ENCODE measurements around the gene PAK1. TPM values are rescaled to one million over a fixed set of nuclear protein-coding genes. Genes with fewer than 3 reads are reported as not detected.
A peak's percentile ranks its signal among the peaks of the same experiment; 100 is the strongest.
"Not testable (repeated sequence)": the region's sequence is repeated elsewhere in the genome, so short reads cannot be mapped to it uniquely, and the experiment has no call there.

The PAK1 gene
- total and polyA plus RNA-seq, 9 of the 15 experiments (the other 6 are each of a cell fraction or from before 2014, with no cell fraction given): 0.52 to 11.7 (median 1.9) TPM

DNA sequence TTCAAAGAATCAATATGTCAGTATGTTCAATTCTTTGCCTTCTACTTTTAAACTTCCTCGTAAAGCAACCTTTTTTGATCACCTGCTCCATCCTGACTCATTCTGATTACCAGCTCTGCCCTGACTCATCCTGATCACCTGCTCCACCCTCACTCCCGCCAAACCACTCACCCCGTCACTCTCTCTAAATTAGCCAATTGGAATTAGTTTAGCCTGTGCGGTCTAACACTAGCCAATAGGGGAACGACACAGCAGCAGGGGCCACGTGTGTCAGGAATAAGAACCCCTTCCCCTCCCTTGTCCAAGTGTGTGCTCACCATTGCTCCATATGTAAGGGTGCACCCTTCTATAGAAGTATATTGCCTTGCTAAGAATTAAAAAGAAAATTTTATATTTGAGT lies 173.9 kb downstream of the PAK1 start (continued):
- TF ChIP-seq ZNF263 (CRISPR knock-in tag; IDR thresholded peaks at IDR 0.05; ENCODE audit: borderline replicate concordance): peak; percentile 23; the same call in 1 of the 2 replicates
- TF ChIP-seq CREM (IDR thresholded peaks at IDR 0.05; ENCODE audit: low read depth): peak; percentile 49
- peak; percentile 45; the same call in 1 of the 2 replicates for TF ChIP-seq BHLHE40 (IDR thresholded peaks at IDR 0.05; ENCODE audit: low read length)
- TF ChIP-seq, protein P1, sequence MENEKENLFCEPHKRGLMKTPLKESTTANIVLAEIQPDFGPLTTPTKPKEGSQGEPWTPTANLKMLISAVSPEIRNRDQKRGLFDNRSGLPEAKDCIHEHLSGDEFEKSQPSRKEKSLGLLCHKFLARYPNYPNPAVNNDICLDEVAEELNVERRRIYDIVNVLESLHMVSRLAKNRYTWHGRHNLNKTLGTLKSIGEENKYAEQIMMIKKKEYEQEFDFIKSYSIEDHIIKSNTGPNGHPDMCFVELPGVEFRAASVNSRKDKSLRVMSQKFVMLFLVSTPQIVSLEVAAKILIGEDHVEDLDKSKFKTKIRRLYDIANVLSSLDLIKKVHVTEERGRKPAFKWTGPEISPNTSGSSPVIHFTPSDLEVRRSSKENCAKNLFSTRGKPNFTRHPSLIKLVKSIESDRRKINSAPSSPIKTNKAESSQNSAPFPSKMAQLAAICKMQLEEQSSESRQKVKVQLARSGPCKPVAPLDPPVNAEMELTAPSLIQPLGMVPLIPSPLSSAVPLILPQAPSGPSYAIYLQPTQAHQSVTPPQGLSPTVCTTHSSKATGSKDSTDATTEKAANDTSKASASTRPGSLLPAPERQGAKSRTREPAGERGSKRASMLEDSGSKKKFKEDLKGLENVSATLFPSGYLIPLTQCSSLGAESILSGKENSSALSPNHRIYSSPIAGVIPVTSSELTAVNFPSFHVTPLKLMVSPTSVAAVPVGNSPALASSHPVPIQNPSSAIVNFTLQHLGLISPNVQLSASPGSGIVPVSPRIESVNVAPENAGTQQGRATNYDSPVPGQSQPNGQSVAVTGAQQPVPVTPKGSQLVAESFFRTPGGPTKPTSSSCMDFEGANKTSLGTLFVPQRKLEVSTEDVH (IDR thresholded peaks at IDR 0.05; ENCODE audit: low read depth, partially characterized antibody): peak; percentile 89
- peak; percentile 89 for TF ChIP-seq JUND (IDR thresholded peaks at IDR 0.05; ENCODE audit: borderline replicate concordance, low read depth, low read length)
- TF ChIP-seq JUND (tag; IDR thresholded peaks at IDR 0.05; ENCODE audit: borderline replicate concordance, low read depth, low read length): peak; percentile 83; the same call in 2 of the 3 replicates
- TF ChIP-seq CBFA2T3 (IDR thresholded peaks at IDR 0.05): peak; percentile 34
- peak; percentile 99 for TF ChIP-seq FOSL1 (tag; conservative IDR thresholded peaks at IDR 0.05)
- TF ChIP-seq, protein P2, sequence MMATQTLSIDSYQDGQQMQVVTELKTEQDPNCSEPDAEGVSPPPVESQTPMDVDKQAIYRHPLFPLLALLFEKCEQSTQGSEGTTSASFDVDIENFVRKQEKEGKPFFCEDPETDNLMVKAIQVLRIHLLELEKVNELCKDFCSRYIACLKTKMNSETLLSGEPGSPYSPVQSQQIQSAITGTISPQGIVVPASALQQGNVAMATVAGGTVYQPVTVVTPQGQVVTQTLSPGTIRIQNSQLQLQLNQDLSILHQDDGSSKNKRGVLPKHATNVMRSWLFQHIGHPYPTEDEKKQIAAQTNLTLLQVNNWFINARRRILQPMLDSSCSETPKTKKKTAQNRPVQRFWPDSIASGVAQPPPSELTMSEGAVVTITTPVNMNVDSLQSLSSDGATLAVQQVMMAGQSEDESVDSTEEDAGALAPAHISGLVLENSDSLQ (IDR thresholded peaks at IDR 0.05): peak; percentile 85
- TF ChIP-seq, protein P3, sequence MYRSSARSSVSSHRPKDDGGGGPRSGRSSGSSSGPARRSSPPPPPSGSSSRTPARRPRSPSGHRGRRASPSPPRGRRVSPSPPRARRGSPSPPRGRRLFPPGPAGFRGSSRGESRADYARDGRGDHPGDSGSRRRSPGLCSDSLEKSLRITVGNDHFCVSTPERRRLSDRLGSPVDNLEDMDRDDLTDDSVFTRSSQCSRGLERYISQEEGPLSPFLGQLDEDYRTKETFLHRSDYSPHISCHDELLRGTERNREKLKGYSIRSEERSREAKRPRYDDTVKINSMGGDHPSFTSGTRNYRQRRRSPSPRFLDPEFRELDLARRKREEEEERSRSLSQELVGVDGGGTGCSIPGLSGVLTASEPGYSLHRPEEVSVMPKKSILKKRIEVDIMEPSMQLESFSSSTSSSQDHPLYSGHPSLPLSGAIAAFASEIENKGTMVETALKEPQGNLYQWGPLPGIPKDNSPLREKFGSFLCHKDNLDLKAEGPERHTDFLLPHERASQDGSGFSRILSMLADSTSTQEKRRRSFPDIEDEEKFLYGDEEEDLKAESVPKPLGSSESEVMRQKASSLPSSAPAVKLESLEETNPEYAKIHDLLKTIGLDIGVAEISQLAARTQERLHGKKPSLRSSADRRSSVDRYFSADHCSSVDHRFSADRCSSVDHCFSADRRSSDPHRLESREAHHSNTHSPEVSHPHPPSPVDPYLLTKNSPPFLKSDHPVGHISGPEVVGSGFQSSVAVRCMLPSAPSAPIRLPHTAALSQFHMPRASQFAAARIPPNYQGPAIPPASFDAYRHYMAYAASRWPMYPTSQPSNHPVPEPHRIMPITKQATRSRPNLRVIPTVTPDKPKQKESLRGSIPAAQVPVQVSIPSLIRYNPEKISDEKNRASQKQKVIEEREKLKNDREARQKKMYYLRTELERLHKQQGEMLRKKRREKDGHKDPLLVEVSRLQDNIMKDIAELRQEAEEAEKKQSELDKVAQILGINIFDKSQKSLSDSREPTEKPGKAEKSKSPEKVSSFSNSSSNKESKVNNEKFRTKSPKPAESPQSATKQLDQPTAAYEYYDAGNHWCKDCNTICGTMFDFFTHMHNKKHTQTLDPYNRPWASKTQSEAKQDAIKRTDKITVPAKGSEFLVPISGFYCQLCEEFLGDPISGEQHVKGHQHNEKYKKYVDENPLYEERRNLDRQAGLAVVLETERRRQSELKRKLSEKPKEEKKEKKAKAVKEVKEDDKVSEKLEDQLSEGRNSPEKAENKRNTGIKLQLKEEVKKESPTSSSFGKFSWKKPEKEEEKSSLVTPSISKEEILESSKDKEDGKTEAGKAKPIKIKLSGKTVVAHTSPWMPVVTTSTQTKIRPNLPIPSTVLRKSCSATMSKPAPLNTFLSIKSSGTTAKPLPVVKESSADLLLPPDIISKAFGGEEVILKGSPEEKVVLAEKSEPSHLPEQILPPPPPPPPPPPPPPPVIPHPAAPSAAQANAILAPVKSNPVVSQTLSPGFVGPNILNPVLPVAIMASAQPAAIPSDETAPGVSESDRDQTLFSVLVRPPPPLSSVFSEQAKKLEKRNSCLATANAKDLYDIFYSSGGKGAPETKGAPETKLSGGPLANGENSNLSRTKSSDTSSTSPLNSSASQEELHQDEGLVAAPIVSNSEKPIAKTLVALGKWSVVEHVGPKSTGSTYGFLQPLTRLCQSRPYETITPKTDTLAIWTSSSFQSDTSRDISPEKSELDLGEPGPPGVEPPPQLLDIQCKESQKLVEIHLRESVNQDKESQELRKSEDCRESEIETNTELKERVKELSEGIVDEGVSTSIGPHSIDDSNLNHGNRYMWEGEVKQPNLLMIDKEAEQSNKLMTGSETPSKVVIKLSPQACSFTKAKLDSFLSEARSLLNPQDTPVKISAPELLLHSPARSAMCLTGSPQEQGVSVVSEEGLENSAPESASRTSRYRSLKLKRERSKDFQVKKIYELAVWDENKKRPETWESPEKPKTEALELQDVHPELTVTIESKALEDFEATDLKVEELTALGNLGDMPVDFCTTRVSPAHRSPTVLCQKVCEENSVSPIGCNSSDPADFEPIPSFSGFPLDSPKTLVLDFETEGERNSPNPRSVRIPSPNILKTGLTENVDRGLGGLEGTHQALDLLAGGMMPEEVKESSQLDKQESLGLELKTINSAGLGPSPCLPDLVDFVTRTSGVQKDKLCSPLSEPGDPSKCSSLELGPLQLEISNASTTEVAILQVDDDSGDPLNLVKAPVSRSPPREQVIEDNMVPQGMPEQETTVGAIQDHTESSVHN (IDR thresholded peaks at IDR 0.05; ENCODE audit: borderline replicate concordance in 1 of 2, low read depth in 1 of 2): peak in 1 of 2 experiments; percentile 85; a peak in 2 of 4 replicates
- peak; percentile 47; the same call in 1 of the 2 replicates for TF ChIP-seq EP400 (IDR thresholded peaks at IDR 0.05)
- TF ChIP-seq ARID1B (IDR thresholded peaks at IDR 0.05): 0 out of 2 replicates have a peak, but pooled peaks have one; percentile 16
- TF ChIP-seq JUN (IDR thresholded peaks at IDR 0.05; ENCODE audit: borderline replicate concordance, low read depth, low read length): peak; percentile 83
- not testable (repeated sequence) for TF ChIP-seq JUN (CRISPR knock-in tag; IDR thresholded peaks at IDR 0.05; ENCODE audit: borderline replicate concordance)
- peak; percentile 2; the same call in 1 of the 2 replicates for TF ChIP-seq FOXJ2 (tag; IDR thresholded peaks at IDR 0.05)
- 0 out of 2 replicates have a peak, but pooled peaks have one; percentile 17 for TF ChIP-seq RB1 (IDR thresholded peaks at IDR 0.05; ENCODE audit: low read depth)
